Measurements from ENCODE around the gene C1orf167. TPM values are rescaled to one million over a fixed set of nuclear protein-coding genes. Genes with fewer than 3 reads are reported as not detected.
A peak's percentile ranks its signal among the peaks of the same experiment; 100 is the strongest.

C1orf167 gene
- total RNA-seq, 6 experiments from 2014 or later = not detected

DNA sequence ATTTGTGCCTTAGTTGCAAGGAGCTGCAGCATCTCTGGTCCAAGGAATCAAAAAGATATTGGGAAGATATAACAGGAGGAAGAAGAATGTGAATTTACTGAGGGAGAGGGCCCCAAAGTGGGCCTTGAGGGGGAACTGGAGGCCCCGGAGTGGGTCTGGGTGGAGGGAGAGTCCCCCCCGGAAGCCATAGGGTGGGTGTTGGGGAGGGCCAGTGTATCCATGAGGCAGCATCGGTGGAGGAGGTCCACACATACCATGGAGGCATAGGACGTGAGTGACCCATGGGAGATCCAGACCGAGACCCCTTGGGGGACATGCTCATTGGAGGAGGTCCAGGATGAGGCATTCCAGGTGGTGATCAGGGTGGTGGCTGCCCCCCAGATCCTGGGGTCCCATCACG, 708 bp upstream of the C1orf167 start:
- H3K4me3 ChIP-seq = no peak overlapping the region
- intact Hi-C loops (cut with DNase I) = no loop called here
- H3K27ac ChIP-seq = no peak overlapping the region
- H3K36me3 ChIP-seq = no peaks in the 10 kb centered on the region
- DNase-seq = no peak
- no peaks in the 10 kb centered on the region for H3K4me1 ChIP-seq
- H3K9me3 ChIP-seq = no peaks in the 10 kb centered on the region
- H3K27me3 ChIP-seq = no peaks in the 10 kb centered on the region
- 82% methylated on average over 4 of the region's 6 CpGs for WGBS (ENCODE audit: insufficient coverage, low coverage, low lambda C conversion rate, missing lambda C conversion rate)
- peak in 1 of 4 donors; percentile 6 for ATAC-seq
- TF ChIP-seq POLR2A (IDR thresholded peaks at IDR 0.05) = no peak
- TF ChIP-seq, protein P1, sequence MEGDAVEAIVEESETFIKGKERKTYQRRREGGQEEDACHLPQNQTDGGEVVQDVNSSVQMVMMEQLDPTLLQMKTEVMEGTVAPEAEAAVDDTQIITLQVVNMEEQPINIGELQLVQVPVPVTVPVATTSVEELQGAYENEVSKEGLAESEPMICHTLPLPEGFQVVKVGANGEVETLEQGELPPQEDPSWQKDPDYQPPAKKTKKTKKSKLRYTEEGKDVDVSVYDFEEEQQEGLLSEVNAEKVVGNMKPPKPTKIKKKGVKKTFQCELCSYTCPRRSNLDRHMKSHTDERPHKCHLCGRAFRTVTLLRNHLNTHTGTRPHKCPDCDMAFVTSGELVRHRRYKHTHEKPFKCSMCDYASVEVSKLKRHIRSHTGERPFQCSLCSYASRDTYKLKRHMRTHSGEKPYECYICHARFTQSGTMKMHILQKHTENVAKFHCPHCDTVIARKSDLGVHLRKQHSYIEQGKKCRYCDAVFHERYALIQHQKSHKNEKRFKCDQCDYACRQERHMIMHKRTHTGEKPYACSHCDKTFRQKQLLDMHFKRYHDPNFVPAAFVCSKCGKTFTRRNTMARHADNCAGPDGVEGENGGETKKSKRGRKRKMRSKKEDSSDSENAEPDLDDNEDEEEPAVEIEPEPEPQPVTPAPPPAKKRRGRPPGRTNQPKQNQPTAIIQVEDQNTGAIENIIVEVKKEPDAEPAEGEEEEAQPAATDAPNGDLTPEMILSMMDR (IDR thresholded peaks at IDR 0.05) = no peak

DNA sequence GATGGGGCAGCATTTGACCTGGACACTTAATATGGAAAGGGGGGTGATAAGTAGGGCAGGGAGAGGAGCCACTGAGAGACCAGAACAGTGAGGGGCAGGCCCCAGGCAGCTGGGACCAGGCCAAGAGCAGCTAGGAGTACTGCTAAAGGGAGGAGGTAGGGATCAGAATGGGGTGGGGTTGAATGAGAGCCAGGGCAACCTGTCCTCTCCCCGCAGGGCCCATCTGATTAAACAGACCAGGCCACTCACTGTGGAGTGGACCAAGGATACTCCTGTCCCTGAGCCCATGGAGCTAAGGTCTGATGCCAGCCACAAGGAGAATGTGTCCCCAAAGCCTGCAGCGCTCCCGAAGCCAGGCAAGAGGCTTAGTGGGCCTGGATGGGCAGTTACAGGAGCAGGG, 2.1 kb downstream of the C1orf167 start:
- no CpG with 5 or more reads among the region's 3 CpGs for WGBS (ENCODE audit: insufficient coverage, low coverage, low lambda C conversion rate, missing lambda C conversion rate)
- TF ChIP-seq, protein P1 (IDR thresholded peaks at IDR 0.05) = no peak
- no peak for TF ChIP-seq POLR2A (IDR thresholded peaks at IDR 0.05)
- Histone ChIP-seq H3K9me3 (no peaks in the 10 kb centered on the region), H3K36me3 (no peaks in the 10 kb centered on the region), H3K4me1 (no peaks in the 10 kb centered on the region), H3K27me3 (no peaks in the 10 kb centered on the region), H3K4me3 (no peak overlapping the region), H3K27ac (no peak overlapping the region)
- intact Hi-C loops (cut with DNase I) = no loop called here
- ATAC-seq (no peak), DNase-seq (no peak)

DNA sequence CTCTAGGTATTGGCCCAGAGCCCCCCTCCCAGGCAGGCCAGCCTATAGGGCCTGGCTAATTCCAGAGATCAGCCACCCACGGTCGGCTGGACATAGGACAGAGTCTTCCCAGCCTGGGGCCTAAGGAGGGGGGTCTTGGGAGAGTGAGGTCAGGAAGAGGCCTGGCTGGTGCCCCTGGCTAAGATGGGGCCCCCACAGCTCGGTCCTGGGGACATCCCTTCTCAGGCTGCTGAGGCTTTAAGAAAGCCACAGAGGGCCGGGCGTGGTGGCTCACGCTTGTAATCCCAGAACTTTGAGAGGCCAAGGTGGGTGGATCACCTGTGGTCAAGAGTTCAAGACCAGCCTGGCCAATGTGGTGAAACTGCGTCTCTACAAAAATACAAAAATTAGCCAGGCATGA, 2.5 kb downstream of the C1orf167 start:
- intact Hi-C loops (cut with DNase I) = no loop called here
- H3K4me1 ChIP-seq = no peaks in the 10 kb centered on the region
- no peaks in the 10 kb centered on the region for H3K9me3 ChIP-seq
- no peaks in the 10 kb centered on the region for H3K27me3 ChIP-seq
- no peaks in the 10 kb centered on the region for H3K36me3 ChIP-seq
- DNase-seq (no peak), ATAC-seq (no peak)
- H3K27ac ChIP-seq = no peak overlapping the region
- 88% methylated on average over 2 of the region's 7 CpGs for WGBS (ENCODE audit: insufficient coverage, low coverage, low lambda C conversion rate, missing lambda C conversion rate)
- no peak overlapping the region for H3K4me3 ChIP-seq
- TF ChIP-seq, protein P1 (IDR thresholded peaks at IDR 0.05) = no peak
- no peak for TF ChIP-seq POLR2A (IDR thresholded peaks at IDR 0.05)

DNA sequence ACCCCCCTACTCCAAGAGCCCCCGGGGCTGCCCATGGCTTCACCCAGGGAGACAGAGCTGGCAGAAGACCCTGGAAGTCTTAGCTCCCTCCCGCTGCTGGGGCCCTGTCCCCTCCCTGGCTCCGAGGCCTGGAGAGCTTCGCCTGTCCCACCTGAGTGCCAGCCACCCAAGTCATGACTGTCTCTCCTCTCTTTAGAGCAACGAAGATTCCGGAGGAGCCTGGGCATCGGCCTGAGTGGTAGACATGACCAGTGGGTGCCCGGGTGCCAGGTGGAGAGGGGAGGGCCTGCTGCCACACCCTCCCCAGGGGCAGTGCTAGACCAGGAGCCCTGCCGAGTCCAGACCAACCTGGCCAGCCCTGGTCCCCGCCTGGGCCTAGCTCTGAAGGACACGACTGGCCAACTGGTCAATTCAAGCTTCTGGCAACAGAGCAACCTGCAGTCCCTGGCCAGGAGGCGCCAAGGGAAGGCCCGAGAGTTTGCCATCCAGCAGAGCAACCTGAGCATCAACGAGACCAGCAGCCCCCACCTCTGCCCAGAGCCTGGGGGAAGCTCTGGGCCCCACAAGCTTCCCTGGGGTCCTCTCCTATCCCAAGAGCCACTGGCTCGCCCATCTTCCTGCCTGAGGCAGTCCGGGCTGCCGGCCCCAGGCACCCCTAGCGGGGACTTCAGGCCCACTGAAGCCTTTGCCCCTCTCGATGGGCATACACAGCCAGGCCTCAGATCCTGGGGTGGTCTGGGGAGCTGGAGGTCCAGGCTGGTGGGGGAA, 3.9 kb downstream of the C1orf167 start:
- Histone ChIP-seq H3K27me3 (no peaks in the 10 kb centered on the region), H3K27ac (no peak overlapping the region), H3K9me3 (no peaks in the 10 kb centered on the region), H3K4me3 (no peak overlapping the region), H3K36me3 (no peaks in the 10 kb centered on the region), H3K4me1 (no peaks in the 10 kb centered on the region)
- intact Hi-C loops (cut with DNase I) = no loop called here
- TF ChIP-seq, protein P1 (IDR thresholded peaks at IDR 0.05) = no peak
- TF ChIP-seq POLR2A (IDR thresholded peaks at IDR 0.05) = no peak
- peak in 1 of 4 donors; percentile 14 for ATAC-seq
- no peak for DNase-seq
- 80% methylated on average over 4 of the region's 19 CpGs for WGBS (ENCODE audit: insufficient coverage, low coverage, low lambda C conversion rate, missing lambda C conversion rate)
